Naive thymus-derived CD4-positive, alpha-beta T cell (primary cell): ENCODE results near the gene ASCC3. TPM values are rescaled to one million over a fixed set of nuclear protein-coding genes. Genes with fewer than 3 reads are reported as not detected.
A peak's percentile ranks its signal among the peaks of the same experiment; 100 is the strongest.

ENCODE experiments used
- ATAC-seq: fragments of 150-1000 bp; cut with Tn5 transposase; 2 replicates; pipeline ENCODE4 v1.10.0; 2021; ENCODE audit warnings: mild to moderate bottlenecking, moderate library complexity
- CTCF ChIA-PET: fragments of 350-600 bp; sonication (Branson Sonifier 250); formaldehyde crosslinking; loops from one replicate; lab custom pipeline; 2021; ENCODE audit warnings: antibody characterized with exemption; lab: Charles Lee
- POLR2A ChIA-PET: fragments of 350-600 bp; sonication (Branson Sonifier 250); formaldehyde crosslinking; loops from one replicate; lab custom pipeline; 2021; ENCODE audit warnings: antibody characterized with exemption, inconsistent platforms; lab: Charles Lee
- DNase-seq, 9 donors: peaks; one replicate each; pipeline versions ENCODE4 v3.0.0 to v3.0.0-alpha.2; 2020 to 2022; ENCODE audit warnings: mixed read lengths in 1 of 9
- H3K27ac ChIP-seq: one replicate; pipeline ENCODE4 v1.7.0; 2013; ENCODE audit warnings: mild to moderate bottlenecking, low read depth, low read length, moderate library complexity
- H3K27me3 ChIP-seq, 2 donors: one replicate each; pipeline ENCODE4 v1.7.0; 2013; ENCODE audit warnings: low read length in 2 of 2, mild to moderate bottlenecking in 2 of 2, moderate library complexity in 2 of 2; ENCODE audit not compliant: control insufficient read depth in 2 of 2, insufficient read depth in 2 of 2
- H3K36me3 ChIP-seq, 3 experiments: 1 replicate in 2 of 3; 2 replicates in 1 of 3; pipeline ENCODE4 v1.7.0; 2013; ENCODE audit warnings: low read length in 3 of 3, mild to moderate bottlenecking in 3 of 3, moderate library complexity in 1 of 3; ENCODE audit not compliant: insufficient read depth in 3 of 3, control insufficient read depth in 2 of 3
- H3K4me1 ChIP-seq, 2 donors: one replicate each; pipeline ENCODE4 v1.7.0; 2013; ENCODE audit warnings: low read length in 2 of 2, mild to moderate bottlenecking in 2 of 2, moderate library complexity in 1 of 2; ENCODE audit not compliant: control insufficient read depth in 2 of 2, insufficient read depth in 2 of 2
- H3K4me3 ChIP-seq: 2 replicates; pipeline ENCODE4 v1.7.0; 2013; ENCODE audit warnings: mild to moderate bottlenecking, low read length
- H3K9me3 ChIP-seq, 3 experiments: 1 replicate in 2 of 3; 2 replicates in 1 of 3; pipeline ENCODE4 v1.7.0; 2013; ENCODE audit warnings: low read length in 3 of 3; ENCODE audit not compliant: control insufficient read depth in 2 of 3
- H3K27ac Mint-ChIP-seq, 9 donors: one replicate each; pipeline ENCODE4 v1.8.0; 2020 to 2022; ENCODE audit warnings: mixed read lengths in 9 of 9, mild to moderate bottlenecking in 8 of 9, moderate library complexity in 5 of 9, inconsistent platforms in 2 of 9
- H3K27me3 Mint-ChIP-seq, 5 donors: one replicate each; pipeline ENCODE4 v1.8.0; 2021 to 2022; ENCODE audit warnings: mixed read lengths in 5 of 5, mild to moderate bottlenecking in 1 of 5
- H3K36me3 Mint-ChIP-seq, 5 donors: one replicate each; pipeline ENCODE4 v1.8.0; 2020 to 2022; ENCODE audit warnings: mixed read lengths in 5 of 5, mild to moderate bottlenecking in 3 of 5, inconsistent platforms in 1 of 5
- H3K4me1 Mint-ChIP-seq, 7 donors: one replicate each; pipeline ENCODE4 v1.8.0; 2020 to 2022; ENCODE audit warnings: mixed read lengths in 7 of 7, mild to moderate bottlenecking in 3 of 7, inconsistent platforms in 1 of 7
- H3K4me3 Mint-ChIP-seq, 10 donors: one replicate each; pipeline ENCODE4 v1.8.0; 2020 to 2022; ENCODE audit warnings: mild to moderate bottlenecking in 10 of 10, mixed read lengths in 10 of 10, moderate library complexity in 6 of 10, inconsistent platforms in 2 of 10
- H3K9me3 Mint-ChIP-seq, 11 donors: one replicate each; pipeline ENCODE4 v1.8.0; 2020 to 2022; ENCODE audit warnings: mixed read lengths in 11 of 11, mild to moderate bottlenecking in 4 of 11, inconsistent platforms in 1 of 11, moderate library complexity in 1 of 11
- intact Hi-C, 2 donors: fragments of 100-400 bp; cut with micrococcal nuclease; formaldehyde crosslinking; loops; one replicate each; pipeline ENCODE4 v1.15.1; 2023
- polyA plus RNA-seq, 2 donors: library from polyadenylated mRNA; unstranded; fragments of 300-500 nt; fragmentation: Illumina TruSeq; gene quantifications; one replicate each; pipeline ENCODE4 v1.2.3, GENCODE V29; 2021
- total RNA-seq, 6 experiments: library from RNA in 5 of 6; stranded (reverse) in 5 of 6; gene quantifications; 1 replicate in 5 of 6; 2 replicates in 1 of 6; pipeline ENCODE4 v1.2.3 and lab custom pipeline; 2021 to 2026

The ASCC3 gene
- total and polyA plus RNA-seq, 7 experiments from 2014 or later: 19.6 to 73.8 (median 41.6) TPM

GRCh38 chr6:100459592-100460184, 421.4 kb downstream of the ASCC3 start:
- Histone ChIP-seq H3K27ac (no peak overlapping the region), H3K4me3 (no peak overlapping the region), H3K36me3 (no peaks in the 10 kb centered on the region), H3K27me3 (peaks cover 43 to 66% of the 10 kb centered on the region in 2 donors), H3K4me1 (peaks cover 2 to 9% of the 10 kb centered on the region in 2 donors), H3K9me3 (peaks cover 0 to 26% (median 0%) of the 10 kb centered on the region in 3 experiments)
- H3K4me1 Mint-ChIP-seq: peaks cover 0 to 16% (median 10%) of the 10 kb centered on the region in 7 donors
- intact Hi-C loops: loop anchor here in 1 of 2 donors (2.0 kb wide), 1 partner anchor 849 kb away; no protein-coding TSS in a partner anchor
- ATAC-seq (no peak), DNase-seq (no peak)
- peak overlapping the region in 1 of 10 donors; percentile 35 for H3K4me3 Mint-ChIP-seq
- peaks cover 0 to 16% (median 6%) of the 10 kb centered on the region in 5 donors for H3K36me3 Mint-ChIP-seq
- H3K27ac Mint-ChIP-seq: no peak overlapping the region
- ChIA-PET CTCF (no interaction called here), POLR2A (no interaction called here)
- H3K9me3 Mint-ChIP-seq: peaks cover 7 to 78% (median 36%) of the 10 kb centered on the region in 11 donors
- H3K27me3 Mint-ChIP-seq: peaks cover 67 to 97% (median 79%) of the 10 kb centered on the region in 5 donors

- Histone ChIP-seq H3K27ac (no peak overlapping the region), H3K4me1 (peaks cover 0 to 9% of the 10 kb centered on the region in 2 donors), H3K4me3 (no peak overlapping the region), H3K36me3 (no peaks in the 10 kb centered on the region), H3K9me3 (peaks cover 0 to 26% (median 0%) of the 10 kb centered on the region in 3 experiments), H3K27me3 (peaks cover 47 to 68% of the 10 kb centered on the region in 2 donors)
- DNase-seq (no peak), ATAC-seq (no peak)
- Mint-ChIP-seq H3K27ac (peak overlapping the region in 1 of 9 donors; percentile 13), H3K36me3 (peaks cover 0 to 16% (median 6%) of the 10 kb centered on the region in 5 donors), H3K27me3 (peaks cover 67 to 99% (median 85%) of the 10 kb centered on the region in 5 donors), H3K9me3 (peaks cover 7 to 84% (median 38%) of the 10 kb centered on the region in 11 donors), H3K4me1 (peaks cover 0 to 18% (median 10%) of the 10 kb centered on the region in 7 donors), H3K4me3 (peak overlapping the region in 2 of 10 donors; percentile 19 to 35)
- POLR2A ChIA-PET: no interaction called here
- intact Hi-C loops: no loop called here
- CTCF ChIA-PET: no interaction called here
These were observed 422.1 kb downstream of the ASCC3 start for GRCh38 chr6:100458841-100459591.
